Mucosa of gallbladder (tissue), 1 donor: ENCODE measurements around the gene ZDHHC14. TPM values are rescaled to one million over a fixed set of nuclear protein-coding genes. Genes with fewer than 3 reads are reported as not detected.
"Not testable (repeated sequence)": the region's sequence is repeated elsewhere in the genome, so short reads cannot be mapped to it uniquely, and the experiment has no call there.

Experiments
- DNase-seq: peaks from one replicate; pipeline ENCODE4 v3.0.0-alpha.2; 2020; ENCODE audit warnings: low spot score
- total RNA-seq: library from RNA; stranded (reverse); gene quantifications from one replicate; pipeline ENCODE4 v1.2.1, GENCODE V29; 2021
- donor health status: DM: no; HTN: no; CAD: no.

Gene ZDHHC14
- total RNA-seq, 1 donor from 2014 or later, result 17.8 TPM

DNA sequence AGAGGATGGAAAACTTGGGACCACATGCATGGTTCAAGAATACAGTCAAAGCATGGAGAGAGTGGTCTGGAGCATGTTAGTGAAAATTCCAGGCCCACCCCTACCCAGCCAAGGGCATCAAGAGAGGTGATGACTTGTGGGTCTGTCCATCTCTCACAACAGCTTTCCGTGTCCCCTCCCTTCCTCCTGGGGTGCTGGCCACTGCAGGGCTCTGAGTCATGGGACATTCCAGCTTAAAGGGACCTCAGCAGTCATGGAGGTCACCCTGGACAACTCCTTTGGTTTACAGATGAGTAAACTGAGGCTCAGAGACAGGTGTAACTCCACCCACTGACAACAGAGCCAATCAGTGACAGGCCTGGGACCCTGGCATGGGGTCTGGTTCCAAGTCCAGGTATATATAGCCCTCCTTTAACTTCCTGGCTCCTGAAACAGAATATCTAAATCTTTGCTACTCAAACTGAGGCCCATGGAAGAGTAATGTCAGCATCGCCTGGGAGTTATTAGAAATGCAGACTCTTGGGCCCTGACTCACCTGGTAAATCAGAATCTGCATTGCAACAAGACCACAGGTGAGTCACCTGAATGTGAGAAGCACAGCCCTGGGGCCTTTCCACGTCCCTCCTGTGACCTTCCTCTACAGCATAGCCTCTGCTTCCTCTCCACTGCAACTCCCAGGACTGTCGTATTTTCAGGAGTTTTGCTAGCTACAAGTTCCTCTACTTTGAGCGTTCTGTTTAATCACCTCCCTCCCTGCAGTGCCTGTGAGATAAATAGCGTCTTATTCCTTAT lies 170.2 kb downstream of the ZDHHC14 start:
- DNase-seq, result no peak

DNA sequence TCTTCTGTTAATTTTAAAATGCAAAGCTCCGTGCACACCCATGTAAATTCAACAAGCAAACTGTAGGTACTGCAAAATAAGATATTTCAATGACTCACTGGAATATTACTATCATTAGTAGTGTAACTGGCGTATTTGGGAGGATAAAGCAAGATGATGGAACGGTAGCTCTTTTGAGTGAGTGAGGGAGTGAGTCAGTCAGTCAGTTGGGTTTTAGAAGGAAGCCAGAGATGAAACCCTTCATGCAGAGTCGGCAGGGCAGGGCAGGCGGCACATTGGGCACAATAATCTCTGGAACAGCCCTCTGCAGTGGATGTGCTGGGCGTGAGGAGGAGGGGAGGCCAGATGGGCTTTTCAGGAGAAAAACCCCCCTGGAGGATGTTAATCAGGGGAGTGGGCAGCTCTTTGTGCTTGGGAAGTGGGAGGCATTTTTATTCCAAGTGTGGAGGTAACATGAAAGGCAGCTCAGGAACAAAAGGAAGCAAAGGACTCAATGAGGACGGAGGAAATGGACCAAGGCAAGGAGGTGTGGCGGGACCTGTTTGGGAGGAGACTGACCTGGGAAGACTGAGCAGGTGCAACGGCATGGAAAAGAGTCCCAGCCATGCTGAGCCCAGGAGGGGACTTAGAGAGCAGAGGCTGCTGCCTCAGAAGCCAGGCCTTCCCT lies 171.2 kb downstream of the ZDHHC14 start:
- DNase-seq, result no peak

DNA sequence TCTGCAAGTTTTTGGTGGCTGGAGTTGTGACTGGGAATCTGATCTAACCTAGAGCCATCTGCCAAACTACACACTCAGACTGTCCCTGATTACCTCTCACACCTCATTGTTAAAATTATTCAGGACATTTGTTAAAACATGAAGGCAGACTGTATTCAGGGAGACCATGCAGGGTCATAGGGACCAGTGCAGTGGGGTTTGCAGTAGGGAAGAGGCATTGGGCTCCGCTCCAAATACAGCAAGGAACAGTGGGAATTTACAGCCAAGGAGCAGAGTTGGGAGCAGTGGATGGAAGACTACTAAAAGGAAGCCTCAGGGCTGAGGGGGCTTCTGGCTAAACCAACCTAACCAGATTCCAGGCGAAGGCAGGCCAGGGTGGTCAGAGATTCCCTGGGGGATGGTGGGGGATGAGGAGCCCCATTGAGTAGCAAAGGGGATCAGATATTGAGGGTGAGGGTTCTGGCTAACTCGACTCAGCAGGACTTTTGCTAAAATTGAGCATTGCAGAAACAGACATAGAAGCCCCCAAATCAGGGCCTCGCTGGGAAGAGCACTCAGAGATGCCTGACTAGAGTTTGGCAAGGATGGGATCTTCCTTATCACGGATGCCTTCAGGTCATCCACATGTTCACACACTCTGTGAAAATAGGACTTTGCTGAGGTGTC lies 172.0 kb downstream of the ZDHHC14 start:
- no peak for DNase-seq

DNA sequence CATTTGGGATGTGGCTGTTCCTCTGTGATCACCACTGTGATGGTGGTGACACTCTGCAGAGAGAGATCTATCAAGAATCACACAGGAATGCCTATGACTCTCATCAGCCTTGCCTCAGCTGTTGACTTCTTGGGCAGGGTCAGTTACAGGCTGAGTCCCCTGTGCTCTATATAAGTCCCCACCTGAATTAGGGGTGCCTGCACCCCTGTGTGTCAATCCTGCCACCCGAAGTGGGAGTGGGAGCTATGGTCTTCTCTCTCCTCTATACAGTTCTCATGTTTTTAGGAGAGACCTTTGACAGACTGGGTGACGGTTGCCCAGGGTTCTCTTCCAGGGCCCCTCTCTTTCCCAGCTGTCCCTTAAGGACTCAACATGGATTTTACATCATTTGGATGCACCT lies 173.8 kb downstream of the ZDHHC14 start:
- no peak for DNase-seq

DNA sequence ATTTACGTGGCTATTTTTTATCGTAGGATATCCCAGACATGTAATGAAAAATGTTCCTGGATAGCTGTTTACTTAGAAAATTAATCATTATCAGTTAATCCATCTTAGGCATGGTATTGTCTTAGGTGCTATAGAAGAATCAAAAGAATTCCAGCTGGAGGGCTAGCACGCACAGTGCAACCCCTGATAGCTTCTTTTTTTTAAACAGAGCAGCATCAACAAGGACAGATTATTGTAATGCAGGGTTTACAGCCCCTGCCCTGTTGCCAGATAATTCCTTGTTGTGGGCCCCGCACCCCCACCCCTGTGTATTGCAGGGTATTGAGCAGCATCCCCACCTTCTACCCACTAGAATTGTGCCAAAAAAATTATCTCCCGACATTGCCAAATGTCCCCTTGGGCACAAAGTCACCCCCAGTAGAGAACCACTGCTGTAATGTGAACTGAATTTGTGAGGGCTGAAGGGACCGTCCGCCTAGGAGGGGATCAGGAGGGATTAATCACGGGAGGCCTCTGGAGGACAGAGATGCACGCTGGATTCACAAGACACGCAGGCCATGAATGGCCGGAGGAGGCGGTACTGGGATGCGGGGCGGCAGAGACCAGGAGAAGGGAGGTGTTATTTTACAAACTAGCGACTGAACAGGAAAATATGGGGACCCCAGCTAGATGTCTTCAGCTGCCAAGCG lies 174.6 kb downstream of the ZDHHC14 start:
- no peak for DNase-seq

DNA sequence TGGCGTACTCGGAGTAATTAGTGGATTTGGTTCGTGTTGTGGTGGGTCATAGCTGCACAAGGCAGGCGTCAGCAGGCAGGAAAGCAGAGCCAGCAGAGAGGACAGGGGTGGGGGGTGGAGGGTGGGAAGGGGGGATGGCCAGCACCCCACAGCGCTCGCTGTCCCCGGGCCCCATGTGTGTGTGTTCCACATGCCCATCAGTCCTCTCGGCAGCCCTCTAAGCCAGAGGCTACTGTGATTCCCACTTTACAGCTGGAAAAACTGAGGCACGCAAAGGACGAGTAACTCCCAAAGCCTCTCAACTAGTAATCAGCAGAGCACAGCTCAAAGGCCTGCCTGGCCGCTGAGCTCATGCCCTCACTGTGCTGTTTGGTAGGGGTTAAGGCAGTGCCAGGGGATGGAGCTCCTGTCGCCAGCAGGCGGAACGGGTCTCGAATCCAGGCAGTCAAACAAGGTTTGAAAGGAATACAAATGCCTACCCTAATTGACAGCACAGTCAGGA lies 175.2 kb downstream of the ZDHHC14 start:
- DNase-seq, result no peak

DNA sequence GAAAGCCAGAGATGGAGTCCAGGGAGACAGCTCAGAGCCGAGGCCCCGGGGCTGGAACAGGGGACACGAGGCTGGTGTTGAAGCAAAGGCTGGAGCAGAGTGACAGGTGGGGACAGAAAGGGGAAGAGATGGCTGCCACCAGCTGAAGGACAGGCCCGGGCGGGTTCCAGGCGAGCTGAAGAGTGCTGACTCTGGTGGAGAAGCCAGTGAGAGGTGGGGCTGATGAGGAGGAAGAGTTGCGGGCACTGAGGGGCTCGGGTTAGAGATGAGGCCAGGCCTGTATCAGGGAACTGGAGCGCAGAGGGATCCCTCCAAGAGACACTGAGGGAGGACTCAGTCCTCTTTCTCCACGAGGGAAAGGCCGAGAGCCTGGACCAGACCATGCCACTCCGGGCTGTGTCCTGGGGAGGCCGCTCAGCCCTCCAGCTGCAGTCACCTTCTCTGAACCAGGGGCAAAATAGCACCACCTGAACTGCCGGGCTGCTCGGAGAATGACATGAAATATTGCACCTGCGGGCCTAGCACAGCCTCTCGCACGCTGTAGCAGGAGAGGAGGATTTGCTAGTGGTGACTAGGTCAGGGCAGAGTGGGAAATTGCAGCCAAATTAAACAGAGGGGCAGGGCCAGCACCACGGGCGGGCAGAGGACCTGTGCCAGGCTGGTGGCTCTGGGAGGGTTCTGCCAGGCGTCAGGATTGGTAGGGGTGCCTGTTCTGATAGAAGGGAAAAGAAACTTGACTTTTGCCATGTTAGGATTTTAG lies 175.9 kb downstream of the ZDHHC14 start:
- no peak for DNase-seq

DNA sequence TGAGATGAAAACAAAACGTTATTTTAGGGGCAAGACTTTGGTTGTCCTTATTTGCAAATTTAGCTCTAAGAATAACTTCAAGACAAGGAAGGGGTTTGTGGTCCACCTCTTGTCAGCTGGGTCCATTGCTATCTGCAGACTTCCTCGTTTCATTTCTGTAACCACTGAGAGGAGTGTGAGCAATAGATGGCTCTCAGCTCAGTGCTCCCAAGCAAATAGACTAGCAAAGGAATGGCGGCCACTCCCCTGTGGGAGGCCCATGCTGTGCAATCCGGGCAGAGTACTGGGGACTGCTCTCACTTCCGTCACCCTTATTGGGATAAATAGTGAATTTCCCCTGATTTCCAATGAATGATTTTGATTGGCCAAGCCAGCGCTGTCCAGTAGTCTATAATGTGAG lies 176.6 kb downstream of the ZDHHC14 start:
- no peak for DNase-seq

DNA sequence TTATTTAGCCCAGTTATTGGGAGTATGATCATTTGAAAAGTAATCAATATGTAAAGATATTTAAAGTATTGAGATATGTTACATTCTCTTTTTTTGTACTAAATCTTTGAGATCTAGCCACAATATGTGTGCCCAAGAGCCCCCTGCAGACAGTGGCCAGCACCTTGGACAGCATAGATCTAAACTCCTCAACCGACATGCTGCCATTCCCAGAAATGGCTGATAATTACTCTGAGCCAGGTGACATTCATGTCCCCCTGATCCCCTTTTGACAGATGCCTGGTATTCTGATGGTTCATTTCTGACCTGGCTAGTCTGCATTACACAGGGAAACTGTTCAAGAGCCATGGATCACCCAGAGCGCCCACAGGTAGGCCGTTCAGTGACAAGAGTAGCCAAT lies 177.1 kb downstream of the ZDHHC14 start:
- DNase-seq, result no peak

DNA sequence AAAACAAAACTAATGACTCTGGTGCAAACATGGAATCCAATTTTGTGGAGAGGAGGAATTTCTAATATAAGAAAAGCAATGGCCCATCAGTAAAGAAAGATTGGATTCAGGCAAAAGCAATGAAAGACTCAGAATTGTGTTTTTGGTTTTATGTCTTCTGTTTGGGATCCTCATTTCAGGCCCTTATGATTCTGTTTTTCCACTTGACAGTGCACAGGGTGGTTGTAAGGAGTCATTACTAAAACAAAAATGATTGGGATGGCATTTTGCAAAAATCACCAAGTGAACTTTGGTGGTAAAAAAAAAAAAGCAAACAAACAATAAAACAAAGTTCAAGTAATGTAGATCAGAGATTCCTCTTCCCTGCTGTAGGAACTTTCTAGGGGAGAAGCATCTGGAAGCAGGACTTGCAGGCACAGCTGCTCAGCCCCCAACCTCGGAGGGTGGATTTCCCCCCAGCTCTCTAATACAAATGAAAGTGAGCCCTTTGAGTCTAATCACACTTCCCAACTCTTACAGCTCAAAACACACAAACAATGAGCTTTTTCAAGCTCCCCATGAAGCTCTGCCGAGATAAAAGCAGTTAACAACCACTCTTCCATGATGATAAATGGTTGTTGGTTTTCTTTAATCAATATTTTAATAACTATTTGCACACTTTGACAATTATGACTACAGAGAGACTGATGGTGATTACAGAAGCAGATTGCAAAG lies 177.7 kb downstream of the ZDHHC14 start:
- no peak for DNase-seq

DNA sequence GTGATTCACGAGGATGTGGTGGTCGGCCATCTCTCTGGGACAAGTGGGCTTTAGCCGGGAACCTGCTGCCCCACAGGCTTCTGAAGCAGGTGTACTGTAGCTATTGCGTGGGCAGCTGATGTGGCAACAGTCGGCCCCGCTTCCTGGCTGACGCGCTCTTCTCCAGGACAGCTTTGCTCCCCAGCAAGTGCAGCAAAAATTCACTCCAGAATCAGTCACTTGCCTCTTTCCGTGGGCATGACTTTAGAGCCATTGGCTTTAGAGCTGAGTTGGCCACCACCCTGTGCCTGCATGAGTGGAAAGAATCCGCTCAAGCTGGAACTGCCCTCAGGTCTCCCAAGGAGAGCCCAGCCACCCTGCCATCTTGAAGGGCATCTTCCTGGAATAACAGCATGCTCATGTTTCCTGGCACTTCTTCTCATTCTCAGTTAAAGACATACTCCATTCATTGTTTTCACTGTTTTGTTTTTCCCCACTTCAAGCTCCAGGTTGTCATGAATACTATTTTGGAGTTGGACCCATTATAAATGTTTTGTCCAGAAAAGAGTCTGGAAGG lies 178.3 kb downstream of the ZDHHC14 start:
- DNase-seq, result no peak

DNA sequence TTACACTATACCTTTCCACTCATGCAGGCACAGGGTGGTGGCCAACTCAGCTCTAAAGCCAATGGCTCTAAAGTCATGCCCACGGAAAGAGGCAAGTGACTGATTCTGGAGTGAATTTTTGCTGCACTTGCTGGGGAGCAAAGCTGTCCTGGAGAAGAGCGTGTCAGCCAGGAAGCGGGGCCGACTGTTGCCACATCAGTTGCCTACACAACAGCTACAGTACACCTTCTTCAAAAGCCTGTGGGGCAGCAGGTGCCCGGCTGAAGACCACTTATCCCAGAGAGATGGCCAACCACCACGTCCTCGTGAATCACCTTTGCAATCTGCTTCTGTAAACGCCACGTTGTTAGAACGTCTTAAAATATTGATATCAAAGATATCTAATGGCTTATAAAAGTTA lies 179.1 kb downstream of the ZDHHC14 start:
- not testable (repeated sequence) for DNase-seq

DNA sequence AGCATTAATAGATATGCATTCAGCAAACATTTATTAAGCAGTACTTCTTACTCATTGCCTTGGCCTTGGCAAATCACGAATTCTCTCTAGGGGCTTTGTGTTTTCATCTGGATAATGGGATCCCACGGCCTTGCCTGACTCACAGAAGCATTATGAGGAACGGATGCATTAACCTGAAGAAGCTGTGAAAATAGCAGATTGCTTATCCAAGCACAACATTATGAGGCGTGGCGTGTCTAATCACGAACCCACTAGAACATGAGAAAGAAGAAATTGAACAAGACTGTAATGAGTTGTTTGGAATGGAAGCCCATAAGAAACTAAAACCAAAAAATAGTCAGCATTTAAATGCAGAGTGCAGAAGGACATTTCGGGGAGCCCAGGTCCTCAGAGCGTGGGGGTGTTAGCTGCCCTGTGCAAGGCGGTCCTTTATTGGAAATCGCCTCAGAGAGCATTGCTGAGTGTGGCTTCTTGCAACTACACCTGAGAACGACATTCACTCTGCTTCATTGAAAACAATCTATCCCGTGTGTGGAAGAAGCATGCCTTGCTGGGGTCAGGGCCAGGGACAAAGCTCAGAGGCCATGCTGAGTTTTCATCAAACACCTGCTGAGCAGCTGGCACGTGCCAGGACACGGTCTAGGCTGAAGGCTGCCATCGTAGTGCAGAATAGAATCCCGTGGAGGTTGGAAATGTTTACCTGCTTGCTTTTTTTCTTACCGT lies 179.9 kb downstream of the ZDHHC14 start:
- no peak for DNase-seq

DNA sequence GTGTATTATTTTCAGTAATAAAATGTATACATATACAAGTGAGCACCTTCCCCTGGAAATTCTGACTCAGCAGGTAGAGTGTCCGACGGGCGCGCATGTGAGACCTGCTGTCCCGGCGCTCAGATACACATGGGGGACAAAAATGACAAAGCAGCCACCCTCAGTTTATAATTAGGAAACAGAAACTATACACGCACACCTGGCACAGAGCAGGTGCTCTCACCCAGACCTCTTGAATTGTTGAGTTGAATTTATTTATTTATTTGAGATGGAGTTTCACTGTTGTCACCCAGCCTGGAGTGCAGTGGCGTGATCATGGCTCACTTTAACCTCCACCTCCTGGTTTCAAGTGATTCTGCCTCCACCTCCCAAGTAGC lies 180.4 kb downstream of the ZDHHC14 start:
- no peak for DNase-seq

DNA sequence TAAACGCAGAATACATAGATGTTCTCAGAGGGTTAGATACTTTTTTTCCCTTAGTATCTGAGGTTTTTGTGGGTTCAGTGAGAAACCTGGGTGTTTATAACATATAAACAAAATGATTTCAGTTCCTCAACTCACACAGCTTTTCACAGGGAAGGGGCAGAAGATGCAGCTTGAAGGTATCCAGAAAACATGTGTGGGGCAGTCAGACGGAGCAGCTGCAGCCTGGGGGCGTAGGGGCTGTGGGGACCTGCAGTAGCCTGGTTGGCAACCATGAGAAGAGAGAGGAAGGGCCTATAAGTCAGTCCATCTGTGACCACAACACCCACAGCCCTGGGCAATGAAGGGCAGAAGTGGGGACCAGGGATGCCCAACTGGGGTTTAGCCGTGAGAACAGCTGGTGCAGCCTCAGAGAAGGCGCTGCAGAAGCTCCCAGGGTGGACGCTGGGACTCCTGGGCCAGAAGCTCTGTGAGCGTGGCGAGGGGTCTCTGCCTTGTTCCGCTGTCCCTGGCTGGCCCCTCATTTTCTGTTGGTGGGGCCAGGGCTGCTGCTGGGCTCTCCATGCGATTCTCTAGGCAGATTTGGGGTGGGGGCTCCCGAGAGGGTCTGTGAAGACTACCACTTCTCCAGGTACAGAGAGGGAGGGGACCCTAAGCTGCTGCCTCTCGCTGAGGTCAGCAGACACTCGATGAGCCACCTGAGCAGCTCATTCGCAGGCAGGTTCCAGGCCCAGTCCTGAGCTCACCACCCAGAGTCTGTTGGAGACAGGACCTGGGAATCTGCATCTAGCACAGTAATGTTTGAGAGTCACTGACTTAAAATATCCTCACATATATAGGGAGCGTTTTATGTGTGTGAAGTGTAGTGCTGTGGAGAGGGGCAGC lies 181.2 kb downstream of the ZDHHC14 start:
- no peak for DNase-seq

DNA sequence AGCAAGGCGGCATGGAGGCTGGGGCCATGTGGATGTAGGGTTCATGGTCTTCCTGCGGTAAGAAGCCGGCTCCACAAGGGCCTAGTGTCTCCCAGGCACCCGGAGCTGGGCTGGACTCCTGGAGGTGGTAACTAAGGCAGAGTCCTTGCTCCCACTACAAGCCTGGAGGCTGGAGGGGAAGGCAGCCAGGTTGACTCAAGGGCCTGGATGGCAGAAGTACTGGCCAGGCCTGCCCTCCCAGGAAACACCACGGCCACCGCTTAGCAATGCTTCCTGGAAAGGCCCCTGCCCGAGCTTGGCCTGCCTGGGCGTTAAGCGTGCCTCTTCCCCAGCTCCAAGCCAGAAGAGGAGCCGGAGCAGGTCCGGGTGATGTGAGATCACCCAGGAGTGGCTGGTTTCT lies 182.0 kb downstream of the ZDHHC14 start:
- DNase-seq, result no peak

DNA sequence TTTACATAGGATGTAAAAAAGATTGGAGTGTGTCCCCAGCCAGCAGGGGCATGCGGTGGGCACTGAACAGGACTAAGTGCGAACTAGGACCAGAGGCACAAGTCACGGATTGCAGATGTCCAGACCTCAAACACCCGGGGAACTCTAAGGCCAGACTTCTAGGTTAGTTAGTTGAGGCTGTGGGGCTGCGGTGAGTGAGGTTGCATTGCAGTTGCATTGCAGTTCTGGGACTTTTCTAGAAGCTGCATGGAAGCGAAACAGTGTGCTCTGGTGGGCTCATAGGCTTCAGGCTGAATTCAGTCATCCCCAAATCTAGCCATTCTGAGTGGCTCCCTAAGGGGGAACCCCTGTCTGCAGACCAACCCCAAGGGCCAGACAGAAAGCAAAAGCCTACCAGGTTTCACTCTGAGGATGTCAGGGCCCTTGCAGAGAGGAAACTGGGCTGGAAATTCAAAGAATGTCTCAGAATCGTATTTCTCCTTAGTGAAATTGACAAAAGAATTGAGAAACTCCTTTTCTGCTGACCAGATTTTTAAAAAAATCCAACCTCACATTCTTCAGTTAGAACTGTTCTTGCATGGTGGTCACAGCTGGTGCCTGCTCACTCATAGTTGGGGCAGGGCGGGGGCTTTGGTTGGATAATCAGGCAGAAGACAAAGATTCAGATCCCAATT lies 182.8 kb downstream of the ZDHHC14 start:
- DNase-seq, result no peak

DNA sequence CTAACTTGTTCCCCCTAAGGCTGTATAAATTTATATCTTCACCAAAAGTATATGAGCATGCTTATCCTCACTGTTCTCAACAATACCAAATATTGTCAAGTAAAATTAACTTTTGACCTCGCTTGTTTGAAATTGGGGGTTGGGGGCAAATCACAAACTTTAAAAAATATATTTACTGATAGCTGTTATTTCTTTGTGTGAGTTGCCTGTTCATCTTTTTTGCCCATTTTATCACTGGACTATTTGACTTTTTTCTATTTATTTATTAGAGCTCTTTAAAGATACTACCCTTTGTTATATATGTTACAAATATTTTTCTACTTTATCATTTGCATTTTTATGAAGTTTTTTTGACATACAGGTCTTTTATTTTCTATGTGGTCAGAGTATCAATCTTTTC lies 187.7 kb downstream of the ZDHHC14 start:
- DNase-seq, result no peak
